ENCODE results near the gene P3H4. TPM values are rescaled to one million over a fixed set of nuclear protein-coding genes. Genes with fewer than 3 reads are reported as not detected.

Gene P3H4
- total and polyA plus RNA-seq, 2 donors (not counting 3 experiments of a cell fraction or from before 2014, with no cell fraction given): 39.2 to 58.3 TPM

DNA sequence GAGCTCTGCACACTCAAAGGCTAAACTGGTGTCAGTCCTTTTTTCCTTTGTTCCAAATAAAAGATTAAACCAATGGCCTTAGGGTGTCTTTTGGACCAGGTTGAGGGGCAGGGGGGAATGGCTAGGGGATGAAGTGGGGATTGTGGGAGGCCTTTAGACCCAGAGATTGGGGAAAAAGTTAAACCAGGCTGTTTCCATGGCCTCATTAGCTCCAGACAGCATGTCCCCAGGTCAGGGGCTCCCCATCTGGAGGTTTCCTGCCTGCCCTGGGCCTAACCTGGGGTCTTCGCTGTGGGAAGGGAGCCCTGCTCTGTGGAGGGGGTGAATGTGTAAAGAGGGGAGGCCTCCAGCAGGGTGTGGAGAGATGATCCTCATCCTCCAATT is 11.4 kb upstream of the P3H4 start:
- Histone ChIP-seq H3K9me1 (replicated peaks; ENCODE audit: control insufficient read depth, extremely low read depth, insufficient read depth, low read length) (no peaks in the 10 kb centered on the region), H3K4me1 (ENCODE audit: control insufficient read depth, extremely low read depth, insufficient read depth, low read length) (no peaks in the 10 kb centered on the region), H2AFZ (ENCODE audit: low read depth, low read length) (no peak overlapping the region), H3K4me3 (replicated peaks in 1 of 3; ENCODE audit: insufficient read depth in 1 of 3, low read depth in 1 of 3, low read length in 3 of 3) (no peak overlapping the region), H3K79me2 (ENCODE audit: control insufficient read depth, insufficient read depth, low read length) (no peaks in the 10 kb centered on the region), H3K36me3 (ENCODE audit: control insufficient read depth in 2 of 2, extremely low read depth in 1 of 2, insufficient read depth in 2 of 2, low read length in 2 of 2) (peaks cover 5 to 30% of the 10 kb centered on the region in 2 experiments), H3K9ac (replicated peaks; ENCODE audit: extremely low read depth, insufficient read depth, low read length) (no peak overlapping the region), H3K4me2 (ENCODE audit: insufficient read depth, low read length) (no peak overlapping the region), H3K27ac (ENCODE audit: insufficient read depth, low read depth, low read length) (no peak overlapping the region), H3K9me3 (replicated peaks; ENCODE audit: control insufficient read depth, insufficient read depth, low read length) (no peaks in the 10 kb centered on the region), H4K20me1 (replicated peaks; ENCODE audit: control insufficient read depth, extremely low read depth, insufficient read depth, low read length) (no peaks in the 10 kb centered on the region), H3K27me3 (ENCODE audit: control insufficient read depth in 2 of 2, insufficient read depth in 2 of 2, low read length in 2 of 2) (no peaks in the 10 kb centered on the region)
- FAIRE-seq (no peak), DNase-seq (ENCODE audit: low read depth, low spot score) (no peak)
- ChIA-PET POLR2A (interaction anchor here (0.6 kb wide), 1 partner anchor 13 kb away, joined by 7 read pairs; no protein-coding TSS in a partner anchor), CTCF (interaction anchor here (0.9 to 1.1 kb wide), 2 partner anchors 11 kb away, joined by 3 read pairs; partner anchors contain the start of gene P3H4)
- dilution Hi-C loops (cut with MboI; ENCODE audit: extremely low pct_ligation_motif_present, low sequenced_read_pairs): no loop called here
- intact Hi-C loops (cut with micrococcal nuclease): no loop called here
- TF ChIP-seq MAX (IDR thresholded peaks at IDR 0.05; ENCODE audit: insufficient read depth, insufficient read length) (no peak), FOS (IDR thresholded peaks at IDR 0.05; ENCODE audit: borderline replicate concordance, insufficient read depth, low read length) (no peak), EZH2 (IDR thresholded peaks at IDR 0.05; ENCODE audit: borderline replicate concordance, low read depth, low read length, severe bottlenecking) (no peak), GATA2 (IDR thresholded peaks at IDR 0.05; ENCODE audit: insufficient read depth, insufficient read length, low read depth, low read length) (no peak), POLR2A (IDR thresholded peaks at IDR 0.05; ENCODE audit: low read depth, low read length) (no peak), MYC (IDR thresholded peaks at IDR 0.05; ENCODE audit: low read depth, low read length) (no peak), POLR2AphosphoS5 (IDR thresholded peaks at IDR 0.05; ENCODE audit: insufficient read depth, low read depth, low read length) (no peak), JUN (IDR thresholded peaks at IDR 0.05; ENCODE audit: borderline replicate concordance, insufficient read depth, insufficient read length, low read depth) (no peak)
- TF ChIP-seq, protein P1, sequence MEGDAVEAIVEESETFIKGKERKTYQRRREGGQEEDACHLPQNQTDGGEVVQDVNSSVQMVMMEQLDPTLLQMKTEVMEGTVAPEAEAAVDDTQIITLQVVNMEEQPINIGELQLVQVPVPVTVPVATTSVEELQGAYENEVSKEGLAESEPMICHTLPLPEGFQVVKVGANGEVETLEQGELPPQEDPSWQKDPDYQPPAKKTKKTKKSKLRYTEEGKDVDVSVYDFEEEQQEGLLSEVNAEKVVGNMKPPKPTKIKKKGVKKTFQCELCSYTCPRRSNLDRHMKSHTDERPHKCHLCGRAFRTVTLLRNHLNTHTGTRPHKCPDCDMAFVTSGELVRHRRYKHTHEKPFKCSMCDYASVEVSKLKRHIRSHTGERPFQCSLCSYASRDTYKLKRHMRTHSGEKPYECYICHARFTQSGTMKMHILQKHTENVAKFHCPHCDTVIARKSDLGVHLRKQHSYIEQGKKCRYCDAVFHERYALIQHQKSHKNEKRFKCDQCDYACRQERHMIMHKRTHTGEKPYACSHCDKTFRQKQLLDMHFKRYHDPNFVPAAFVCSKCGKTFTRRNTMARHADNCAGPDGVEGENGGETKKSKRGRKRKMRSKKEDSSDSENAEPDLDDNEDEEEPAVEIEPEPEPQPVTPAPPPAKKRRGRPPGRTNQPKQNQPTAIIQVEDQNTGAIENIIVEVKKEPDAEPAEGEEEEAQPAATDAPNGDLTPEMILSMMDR (IDR thresholded peaks at IDR 0.05; ENCODE audit: extremely low read depth in 1 of 2, insufficient read depth in 1 of 2, low read depth in 1 of 2, low read length in 2 of 2): no peak
- BruUV-seq (replicated peaks): no TSS peak

All from endothelial cell of umbilical vein (primary cell).